GM10847 (cell line): ENCODE data around the gene SAMMSON.

Experiments
- POLR2A ChIP-seq: IDR thresholded peaks from 2 replicates; pipeline ENCODE4 v1.6.1; 2011; ENCODE audit not compliant: insufficient read length; ENCODE audit errors: extremely low read depth

SAMMSON gene

GRCh38 chr3:69997631-69998307 is 1.8 kb upstream of the SAMMSON start:
- TF ChIP-seq POLR2A, result no peak

- TF ChIP-seq POLR2A, result no peak
These were observed 784 bp upstream of the SAMMSON start for GRCh38 chr3:69998759-69999139.

DNA sequence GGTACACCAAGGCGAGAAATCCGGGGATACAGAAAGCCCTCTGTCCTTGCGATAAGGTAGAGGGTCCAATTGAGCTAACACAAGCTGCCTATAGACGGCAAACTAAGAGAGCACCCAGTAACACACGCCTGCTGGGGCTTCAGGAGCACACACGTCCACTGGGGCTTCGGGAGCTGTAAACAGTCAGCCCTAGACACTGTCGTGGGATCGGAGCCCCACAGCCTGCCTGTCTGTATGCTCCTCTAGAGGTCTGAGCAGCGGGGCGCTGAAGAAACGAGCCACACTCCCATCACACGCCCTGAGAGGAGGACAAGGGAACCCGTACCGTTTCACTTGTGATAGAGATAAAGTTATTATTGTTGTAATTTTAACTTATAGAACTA is 486 bp downstream of the SAMMSON start:
- no peak for TF ChIP-seq POLR2A

- TF ChIP-seq POLR2A, result no peak
These were observed 1.1 kb downstream of the SAMMSON start for GRCh38 chr3:70000563-70001081.

- TF ChIP-seq POLR2A, result no peak
These were observed 3.6 kb downstream of the SAMMSON start for GRCh38 chr3:70003119-70003518.

DNA sequence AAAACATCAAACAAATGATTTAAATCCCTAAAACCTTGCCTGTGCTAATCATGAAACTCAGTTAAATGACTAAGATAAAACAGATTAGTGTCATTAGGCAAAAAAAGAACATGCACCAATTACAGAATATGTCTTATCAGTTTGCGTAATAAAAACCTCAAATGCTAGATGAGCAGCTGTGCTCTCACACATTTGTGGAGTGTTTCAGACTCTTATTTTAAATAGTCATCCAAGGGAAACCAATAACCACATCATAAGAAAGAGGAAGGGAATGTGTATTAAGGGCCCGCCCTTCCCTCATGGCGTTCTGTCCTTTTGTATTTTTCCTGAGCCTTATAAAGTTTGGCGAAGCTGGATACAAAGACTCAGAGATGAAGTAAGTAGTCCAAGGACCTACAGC is 6.6 kb downstream of the SAMMSON start:
- no peak for TF ChIP-seq POLR2A

GRCh38 chr3:70010346-70010745 is 10.8 kb downstream of the SAMMSON start:
- TF ChIP-seq POLR2A, result no peak

GRCh38 chr3:70011582-70011981 is 12.0 kb downstream of the SAMMSON start:
- TF ChIP-seq POLR2A, result no peak

DNA sequence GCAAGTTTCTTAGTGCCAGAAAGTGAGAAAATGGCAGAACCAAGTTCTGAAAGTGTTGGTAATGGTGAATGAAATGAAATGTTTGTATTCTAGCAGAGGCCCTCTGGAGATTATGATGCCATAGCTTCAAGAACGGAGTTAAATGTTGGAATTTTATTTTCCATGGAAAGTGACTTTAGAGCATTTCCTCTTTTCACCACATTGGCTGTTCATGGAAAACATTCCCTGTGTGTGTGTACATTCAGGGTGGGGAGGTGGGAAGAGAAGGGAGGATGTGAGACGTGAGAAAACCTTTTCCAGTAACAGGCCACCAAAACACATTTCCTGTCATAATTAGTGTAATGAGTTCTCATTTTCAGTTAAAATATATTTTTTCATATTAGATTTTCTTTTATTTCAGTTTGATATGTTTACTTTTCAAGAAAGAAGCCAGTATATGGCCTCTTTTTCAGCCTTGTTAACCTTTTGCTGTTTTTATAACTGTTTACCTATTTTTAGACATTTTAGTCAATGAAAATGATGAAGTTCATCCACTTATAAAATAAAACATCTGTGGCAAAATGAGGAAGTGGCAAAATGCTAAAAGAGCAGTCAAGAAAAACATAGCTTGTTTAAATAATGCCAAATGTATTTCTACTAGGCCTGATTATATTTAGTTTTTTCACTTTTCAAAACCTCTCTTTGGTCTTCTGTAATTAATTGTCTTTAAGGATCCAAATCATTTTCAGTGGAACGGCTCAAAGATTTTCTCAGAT is 21.6 kb downstream of the SAMMSON start:
- no peak for TF ChIP-seq POLR2A

DNA sequence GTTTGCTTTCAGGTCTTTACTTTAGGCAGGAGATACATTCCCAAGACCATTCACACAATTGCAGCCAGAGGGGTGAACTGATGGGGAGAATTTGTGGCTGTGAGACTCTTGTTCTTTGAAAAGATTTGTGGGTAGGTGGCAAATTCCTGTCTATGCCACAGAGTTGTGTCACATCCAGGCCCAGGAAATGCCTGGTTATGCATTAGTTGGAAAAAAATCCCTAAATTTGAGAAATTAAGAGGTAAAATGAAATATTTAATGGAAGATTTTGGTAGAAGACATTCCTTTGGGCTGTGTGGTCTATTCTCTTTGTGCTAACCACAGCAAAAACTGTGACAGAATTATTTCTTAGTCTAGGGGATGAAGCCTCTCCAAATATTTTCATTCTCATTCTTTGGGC is 28.8 kb downstream of the SAMMSON start:
- no peak for TF ChIP-seq POLR2A

GRCh38 chr3:70038693-70039092 is 39.2 kb downstream of the SAMMSON start:
- no peak for TF ChIP-seq POLR2A

- TF ChIP-seq POLR2A, result no peak
These were observed 40.9 kb downstream of the SAMMSON start for GRCh38 chr3:70040386-70040785.

DNA sequence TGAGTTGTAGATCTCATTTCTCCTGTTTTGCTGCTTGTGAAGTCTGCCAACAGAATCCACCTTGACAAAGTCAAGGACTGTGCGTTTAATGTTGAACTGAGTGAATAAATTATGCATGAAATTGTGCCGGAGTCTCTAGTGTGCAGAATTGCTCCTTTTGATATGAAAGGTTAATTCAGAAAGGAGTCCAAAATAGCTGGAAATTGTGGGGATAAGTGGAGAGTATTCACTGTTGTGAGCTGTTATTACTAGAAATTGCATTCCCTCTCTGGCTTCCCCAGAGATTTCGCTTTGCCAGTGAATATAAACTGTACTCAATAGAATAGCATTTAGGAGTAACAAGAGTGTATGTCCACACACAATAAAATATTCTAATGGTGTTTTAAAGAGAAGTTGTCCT is 43.1 kb downstream of the SAMMSON start:
- no peak for TF ChIP-seq POLR2A

- TF ChIP-seq POLR2A, result no peak
These were observed 50.2 kb downstream of the SAMMSON start for GRCh38 chr3:70049761-70050160.

GRCh38 chr3:70053293-70053692 is 53.8 kb downstream of the SAMMSON start:
- no peak for TF ChIP-seq POLR2A

DNA sequence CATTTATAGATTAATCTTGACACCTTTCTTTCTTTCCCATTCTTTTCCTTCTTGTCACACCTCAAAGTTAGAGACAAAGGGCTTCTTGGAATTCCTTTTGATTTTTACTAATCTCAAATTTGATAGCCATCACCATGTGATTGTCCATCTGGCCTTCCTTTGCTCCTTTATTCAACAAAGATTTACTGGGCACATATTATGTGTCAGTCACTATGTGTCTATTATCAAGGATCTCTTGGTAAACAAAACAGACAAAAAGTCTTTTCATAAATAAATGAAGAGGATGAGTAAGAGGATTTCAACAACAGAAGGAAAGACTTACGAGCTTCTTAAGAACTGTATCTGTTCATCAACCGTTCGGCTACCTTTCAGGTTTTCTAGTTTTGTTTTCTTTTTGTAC is 56.5 kb downstream of the SAMMSON start:
- no peak for TF ChIP-seq POLR2A
